Parathyroid adenoma (tissue), 2 donors: ENCODE measurements around the gene BANP.
"Not testable (repeated sequence)": the region's sequence is repeated elsewhere in the genome, so short reads cannot be mapped to it uniquely, and the experiment has no call there.

Experiments
- H2AFZ ChIP-seq: fragments of 300-600 bp; sonication (generic); one replicate; pipeline ENCODE4 v1.7.0; 2017; ENCODE audit warnings: antibody characterized with exemption, mild to moderate bottlenecking
- H3K27ac ChIP-seq: fragments of 300-600 bp; sonication (generic); one replicate; pipeline ENCODE4 v1.7.0; 2017
- H3K27me3 ChIP-seq: fragments of 300-600 bp; sonication (generic); one replicate; pipeline ENCODE4 v1.7.0; 2017; ENCODE audit warnings: low read length; ENCODE audit not compliant: control insufficient read depth, insufficient read depth
- H3K36me3 ChIP-seq: fragments of 300-600 bp; sonication (generic); one replicate; pipeline ENCODE4 v1.7.0; 2017; ENCODE audit warnings: low read length; ENCODE audit not compliant: control insufficient read depth, insufficient read depth
- H3K4me1 ChIP-seq: fragments of 300-600 bp; sonication (generic); one replicate; pipeline ENCODE4 v1.7.0; 2017; ENCODE audit warnings: control low read depth
- H3K4me2 ChIP-seq: fragments of 300-600 bp; sonication (generic); one replicate; pipeline ENCODE4 v1.7.0; 2017; ENCODE audit warnings: low read length
- H3K4me3 ChIP-seq: fragments of 300-600 bp; sonication (generic); one replicate; pipeline ENCODE4 v1.7.0; 2017; ENCODE audit warnings: low read depth, low read length
- H3K79me2 ChIP-seq: fragments of 300-600 bp; sonication (generic); one replicate; pipeline ENCODE4 v1.7.0; 2017; ENCODE audit warnings: control low read depth
- H3K9ac ChIP-seq: fragments of 300-600 bp; sonication (generic); one replicate; pipeline ENCODE4 v1.7.0; 2017; ENCODE audit warnings: mild to moderate bottlenecking
- H3K9me3 ChIP-seq: fragments of 300-600 bp; sonication (generic); one replicate; pipeline ENCODE4 v1.7.0; 2017; ENCODE audit warnings: low read length; ENCODE audit not compliant: control insufficient read depth
- CTCF ChIP-seq: fragments of 300-600 bp; sonication (generic); IDR thresholded peaks from one replicate; pipeline ENCODE4 v1.7.0; 2017; ENCODE audit warnings: antibody characterized with exemption, mild to moderate bottlenecking
- donor health status: primary hyperparathyroidism.

BANP gene

DNA sequence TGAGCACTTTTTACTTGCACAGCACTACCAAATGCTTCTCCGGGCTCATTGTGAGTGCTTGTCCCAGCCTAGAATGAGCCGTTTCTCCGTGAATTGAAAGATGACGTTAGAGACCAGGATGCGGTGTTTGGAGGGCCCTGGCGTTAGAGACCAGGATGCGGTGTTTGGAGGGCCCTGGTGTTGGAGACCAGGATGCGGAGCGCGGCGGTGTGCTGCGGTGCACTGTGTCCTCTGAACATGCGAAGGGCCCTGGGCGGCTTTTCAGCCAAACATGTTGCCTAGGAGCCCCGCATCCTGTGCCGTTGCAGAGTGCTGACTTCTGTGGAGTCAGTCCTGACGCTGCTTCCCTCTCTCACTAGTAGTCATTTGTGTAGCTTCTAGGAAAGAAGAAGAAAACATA, 42.7 kb downstream of the BANP start:
- no peak overlapping the region for H2AFZ ChIP-seq
- H3K4me1 ChIP-seq: peaks cover 14% of the 10 kb centered on the region
- no peaks in the 10 kb centered on the region for H3K27me3 ChIP-seq
- H3K4me2 ChIP-seq: no peak overlapping the region
- TF ChIP-seq CTCF: no peak
- no peaks in the 10 kb centered on the region for H3K9me3 ChIP-seq
- H3K9ac ChIP-seq: no peak overlapping the region
- peak overlapping the region; percentile 79 for H3K27ac ChIP-seq
- H3K36me3 ChIP-seq: no peaks in the 10 kb centered on the region
- H3K79me2 ChIP-seq: peaks cover 26% of the 10 kb centered on the region
- no peak overlapping the region for H3K4me3 ChIP-seq

GRCh38 chr16:87995644-87996043, 44.4 kb downstream of the BANP start:
- H3K27me3 ChIP-seq: no peaks in the 10 kb centered on the region
- no peaks in the 10 kb centered on the region for H3K36me3 ChIP-seq

GRCh38 chr16:87996962-87997880, 46.0 kb downstream of the BANP start:
- no peak overlapping the region for H3K27ac ChIP-seq
- no peak overlapping the region for H3K4me2 ChIP-seq
- no peak overlapping the region for H3K4me3 ChIP-seq
- H3K79me2 ChIP-seq: peaks cover 31% of the 10 kb centered on the region
- H3K9ac ChIP-seq: no peak overlapping the region
- no peaks in the 10 kb centered on the region for H3K27me3 ChIP-seq
- H3K4me1 ChIP-seq: peaks cover 9% of the 10 kb centered on the region
- H3K36me3 ChIP-seq: no peaks in the 10 kb centered on the region
- no peaks in the 10 kb centered on the region for H3K9me3 ChIP-seq
- H2AFZ ChIP-seq: no peak overlapping the region
- TF ChIP-seq CTCF: no peak

More at GRCh38 chr16:87995644-87996043, 44.4 kb downstream of the BANP start:
- Histone ChIP-seq H3K9ac (no peak overlapping the region), H3K4me3 (no peak overlapping the region), H3K4me1 (peaks cover 10% of the 10 kb centered on the region), H3K9me3 (no peaks in the 10 kb centered on the region), H3K4me2 (no peak overlapping the region), H2AFZ (no peak overlapping the region), H3K79me2 (peaks cover 26% of the 10 kb centered on the region), H3K27ac (no peak overlapping the region)
- TF ChIP-seq CTCF: no peak

- H3K4me3 ChIP-seq, H3K36me3 ChIP-seq, H2AFZ ChIP-seq, H3K9ac ChIP-seq, H3K27me3 ChIP-seq, H3K27ac ChIP-seq, H3K9me3 ChIP-seq, H3K4me1 ChIP-seq, H3K4me2 ChIP-seq: not testable (repeated sequence)
- peaks cover 36% of the 10 kb centered on the region for H3K79me2 ChIP-seq
These were observed 47.1 kb downstream of the BANP start for GRCh38 chr16:87998184-87998793.

DNA sequence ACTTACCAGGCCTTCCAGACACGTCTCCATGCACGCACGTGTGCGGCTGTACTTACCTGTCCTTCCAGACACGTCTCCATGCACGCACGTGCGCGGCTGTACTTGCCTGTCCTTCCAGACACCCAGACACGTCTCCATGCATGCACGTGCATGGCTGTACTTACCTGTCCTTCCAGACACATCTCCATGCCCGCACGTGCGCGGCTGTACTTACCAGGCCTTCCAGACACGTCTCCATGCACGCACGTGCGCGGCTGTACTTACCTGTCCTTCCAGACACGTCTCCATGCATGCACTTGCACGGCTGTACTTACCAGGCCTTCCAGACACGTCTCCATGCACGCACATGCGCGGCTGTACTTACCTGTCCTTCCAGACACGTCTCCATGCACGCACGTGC, 47.8 kb downstream of the BANP start:
- not testable (repeated sequence) for H2AFZ ChIP-seq, H3K27me3 ChIP-seq, H3K4me2 ChIP-seq

More for the DNA sequence above, 47.8 kb downstream of the BANP start:
- H3K36me3 ChIP-seq, H3K27ac ChIP-seq, H3K9me3 ChIP-seq, H3K4me1 ChIP-seq, H3K4me3 ChIP-seq, H3K9ac ChIP-seq: not testable (repeated sequence)
- peaks cover 43% of the 10 kb centered on the region for H3K79me2 ChIP-seq
